ENCODE results near the gene DNAJC5. TPM values are rescaled to one million over a fixed set of nuclear protein-coding genes. Genes with fewer than 3 reads are reported as not detected.

DNAJC5 gene
- total RNA-seq, 1 experiment from 2014 or later: 59.5 TPM

GRCh38 chr20:63903796-63904561, 9.1 kb downstream of the DNAJC5 start:
- Histone ChIP-seq H3K4me3 (ENCODE audit: low read depth in 2 of 2, low read length in 2 of 2) (no peak overlapping the region), H3K9me3 (ENCODE audit: control insufficient read depth, insufficient read depth, low read depth, low read length) (no peaks in the 10 kb centered on the region), H3K36me3 (ENCODE audit: control insufficient read depth, insufficient read depth, low read length) (no peaks in the 10 kb centered on the region), H3K4me1 (ENCODE audit: control insufficient read depth, insufficient read depth, low read length) (peaks cover 25% of the 10 kb centered on the region), H3K27me3 (ENCODE audit: control insufficient read depth, insufficient read depth, low read length) (no peaks in the 10 kb centered on the region), H3K27ac (ENCODE audit: low read length) (0 out of 2 replicates have a peak overlapping the region, but pooled peaks have one; percentile 12)
- ChIA-PET POLR2A (no interaction called here), CTCF (no interaction called here)
- in situ Hi-C loops (cut with HindIII; ENCODE audit: low pct_unique_long_range_greater_than_20kb, low sequenced_read_pairs): no loop called here
- BruUV-seq (replicated peaks): TSS peak; percentile 57
- no peak for ATAC-seq
- intact Hi-C loops (cut with micrococcal nuclease; ENCODE audit: unreplicated experiment): no loop called here
- no peak for DNase-seq (ENCODE audit: low read depth, low spot score)
- TF ChIP-seq, protein P1, sequence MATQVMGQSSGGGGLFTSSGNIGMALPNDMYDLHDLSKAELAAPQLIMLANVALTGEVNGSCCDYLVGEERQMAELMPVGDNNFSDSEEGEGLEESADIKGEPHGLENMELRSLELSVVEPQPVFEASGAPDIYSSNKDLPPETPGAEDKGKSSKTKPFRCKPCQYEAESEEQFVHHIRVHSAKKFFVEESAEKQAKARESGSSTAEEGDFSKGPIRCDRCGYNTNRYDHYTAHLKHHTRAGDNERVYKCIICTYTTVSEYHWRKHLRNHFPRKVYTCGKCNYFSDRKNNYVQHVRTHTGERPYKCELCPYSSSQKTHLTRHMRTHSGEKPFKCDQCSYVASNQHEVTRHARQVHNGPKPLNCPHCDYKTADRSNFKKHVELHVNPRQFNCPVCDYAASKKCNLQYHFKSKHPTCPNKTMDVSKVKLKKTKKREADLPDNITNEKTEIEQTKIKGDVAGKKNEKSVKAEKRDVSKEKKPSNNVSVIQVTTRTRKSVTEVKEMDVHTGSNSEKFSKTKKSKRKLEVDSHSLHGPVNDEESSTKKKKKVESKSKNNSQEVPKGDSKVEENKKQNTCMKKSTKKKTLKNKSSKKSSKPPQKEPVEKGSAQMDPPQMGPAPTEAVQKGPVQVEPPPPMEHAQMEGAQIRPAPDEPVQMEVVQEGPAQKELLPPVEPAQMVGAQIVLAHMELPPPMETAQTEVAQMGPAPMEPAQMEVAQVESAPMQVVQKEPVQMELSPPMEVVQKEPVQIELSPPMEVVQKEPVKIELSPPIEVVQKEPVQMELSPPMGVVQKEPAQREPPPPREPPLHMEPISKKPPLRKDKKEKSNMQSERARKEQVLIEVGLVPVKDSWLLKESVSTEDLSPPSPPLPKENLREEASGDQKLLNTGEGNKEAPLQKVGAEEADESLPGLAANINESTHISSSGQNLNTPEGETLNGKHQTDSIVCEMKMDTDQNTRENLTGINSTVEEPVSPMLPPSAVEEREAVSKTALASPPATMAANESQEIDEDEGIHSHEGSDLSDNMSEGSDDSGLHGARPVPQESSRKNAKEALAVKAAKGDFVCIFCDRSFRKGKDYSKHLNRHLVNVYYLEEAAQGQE (IDR thresholded peaks at IDR 0.05; ENCODE audit: insufficient read depth in 1 of 2, low read depth in 2 of 2, low read length in 1 of 2): no peak
- TF ChIP-seq, protein P2, sequence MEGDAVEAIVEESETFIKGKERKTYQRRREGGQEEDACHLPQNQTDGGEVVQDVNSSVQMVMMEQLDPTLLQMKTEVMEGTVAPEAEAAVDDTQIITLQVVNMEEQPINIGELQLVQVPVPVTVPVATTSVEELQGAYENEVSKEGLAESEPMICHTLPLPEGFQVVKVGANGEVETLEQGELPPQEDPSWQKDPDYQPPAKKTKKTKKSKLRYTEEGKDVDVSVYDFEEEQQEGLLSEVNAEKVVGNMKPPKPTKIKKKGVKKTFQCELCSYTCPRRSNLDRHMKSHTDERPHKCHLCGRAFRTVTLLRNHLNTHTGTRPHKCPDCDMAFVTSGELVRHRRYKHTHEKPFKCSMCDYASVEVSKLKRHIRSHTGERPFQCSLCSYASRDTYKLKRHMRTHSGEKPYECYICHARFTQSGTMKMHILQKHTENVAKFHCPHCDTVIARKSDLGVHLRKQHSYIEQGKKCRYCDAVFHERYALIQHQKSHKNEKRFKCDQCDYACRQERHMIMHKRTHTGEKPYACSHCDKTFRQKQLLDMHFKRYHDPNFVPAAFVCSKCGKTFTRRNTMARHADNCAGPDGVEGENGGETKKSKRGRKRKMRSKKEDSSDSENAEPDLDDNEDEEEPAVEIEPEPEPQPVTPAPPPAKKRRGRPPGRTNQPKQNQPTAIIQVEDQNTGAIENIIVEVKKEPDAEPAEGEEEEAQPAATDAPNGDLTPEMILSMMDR (IDR thresholded peaks at IDR 0.05): no peak
- TF ChIP-seq TCF7L2 (IDR thresholded peaks at IDR 0.05; ENCODE audit: low read depth, low read length) (no peak), POLR2AphosphoS5 (IDR thresholded peaks at IDR 0.05; ENCODE audit: low read depth, low read length) (no peak), SIN3A (IDR thresholded peaks at IDR 0.05; ENCODE audit: borderline replicate concordance, insufficient read depth, low read depth, low read length) (no peak)

DNA sequence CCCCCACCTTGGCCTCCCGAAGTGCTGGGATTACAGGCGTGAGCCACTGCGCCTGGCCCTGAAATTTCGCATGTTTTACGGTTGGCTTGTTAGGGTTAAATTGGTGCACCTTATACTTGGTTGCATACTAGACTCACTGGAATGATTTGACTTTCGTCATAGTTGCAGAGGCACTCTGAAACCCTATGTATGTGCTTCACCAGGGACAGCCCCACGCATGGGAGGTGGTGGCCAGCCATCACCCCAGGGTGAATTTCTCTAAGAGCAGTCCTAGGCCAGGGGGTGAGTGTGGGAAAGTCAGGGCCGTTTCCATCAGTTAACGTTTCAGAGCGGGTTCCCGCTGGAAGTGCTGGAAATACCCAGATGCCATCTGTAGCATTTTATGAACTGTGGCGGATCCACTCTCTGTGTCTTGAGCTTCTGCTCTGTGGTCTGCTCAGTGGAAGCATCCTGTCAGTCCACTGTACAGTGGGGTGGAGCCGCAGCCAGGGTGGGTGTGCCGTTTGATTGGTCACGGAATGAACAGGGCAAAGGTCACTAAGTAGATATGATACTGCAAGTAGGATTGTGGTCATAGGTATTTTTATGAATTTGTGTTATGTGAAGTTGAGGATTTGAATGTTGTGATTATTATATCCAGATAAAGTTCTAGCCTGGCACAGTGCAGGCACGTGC, 13.2 kb downstream of the DNAJC5 start:
- no peaks in the 10 kb centered on the region for H3K27me3 ChIP-seq (ENCODE audit: control insufficient read depth, insufficient read depth, low read length)
- CTCF ChIA-PET: no interaction called here
- peak; percentile 40 for ATAC-seq
- no peak overlapping the region for H3K27ac ChIP-seq (ENCODE audit: low read length)
- DNase-seq (ENCODE audit: low read depth, low spot score): no peak
- POLR2A ChIA-PET: no interaction called here
- H3K4me3 ChIP-seq (ENCODE audit: low read depth in 2 of 2, low read length in 2 of 2): no peak overlapping the region
- no peaks in the 10 kb centered on the region for H3K9me3 ChIP-seq (ENCODE audit: control insufficient read depth, insufficient read depth, low read depth, low read length)
- H3K4me1 ChIP-seq (ENCODE audit: control insufficient read depth, insufficient read depth, low read length): peaks cover 40% of the 10 kb centered on the region
- no TSS peak for BruUV-seq (replicated peaks)
- intact Hi-C loops (cut with micrococcal nuclease; ENCODE audit: unreplicated experiment) (no loop called here), in situ Hi-C loops (cut with HindIII; ENCODE audit: low pct_unique_long_range_greater_than_20kb, low sequenced_read_pairs) (no loop called here)
- no peaks in the 10 kb centered on the region for H3K36me3 ChIP-seq (ENCODE audit: control insufficient read depth, insufficient read depth, low read length)
- TF ChIP-seq TCF7L2 (IDR thresholded peaks at IDR 0.05; ENCODE audit: low read depth, low read length) (no peak), SIN3A (IDR thresholded peaks at IDR 0.05; ENCODE audit: borderline replicate concordance, insufficient read depth, low read depth, low read length) (no peak), POLR2AphosphoS5 (IDR thresholded peaks at IDR 0.05; ENCODE audit: low read depth, low read length) (no peak)
- TF ChIP-seq, protein P1 (IDR thresholded peaks at IDR 0.05; ENCODE audit: insufficient read depth in 1 of 2, low read depth in 2 of 2, low read length in 1 of 2): no peak
- TF ChIP-seq, protein P2 (IDR thresholded peaks at IDR 0.05): no peak

Measured in Panc1 (cell line).